ENCODE data around the gene CFAP69. TPM values are rescaled to one million over a fixed set of nuclear protein-coding genes. Genes with fewer than 3 reads are reported as not detected.

CFAP69 gene
- total and polyA plus RNA-seq, 4 donors: 1.8 to 60.0 (median 9.0) TPM

DNA sequence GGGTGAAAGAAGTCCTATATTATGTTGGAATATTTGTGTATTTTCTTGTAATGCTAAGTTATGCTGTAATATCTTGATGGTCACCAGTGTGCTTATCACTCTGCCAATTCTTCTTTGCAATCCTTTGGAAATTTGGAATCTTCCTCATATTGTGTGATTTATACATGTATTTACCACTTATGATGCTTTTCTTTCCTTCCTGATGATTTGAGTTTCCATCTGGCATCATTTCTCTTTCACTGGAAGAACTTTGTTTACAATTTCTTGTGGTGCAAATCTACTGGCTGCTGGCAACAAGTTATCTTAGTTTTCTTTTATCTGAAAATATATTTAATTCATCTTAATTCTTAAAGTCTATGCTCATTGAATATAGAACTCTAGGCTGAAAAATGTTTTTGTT is 29.2 kb downstream of the CFAP69 start:
- no peaks in the 10 kb centered on the region for H3K27me3 ChIP-seq (ENCODE audit: control insufficient read depth in 3 of 3, insufficient read depth in 3 of 3, low read length in 2 of 3)
- no peaks in the 10 kb centered on the region for H3K36me3 ChIP-seq (ENCODE audit: control insufficient read depth in 4 of 4, insufficient read depth in 4 of 4, low read length in 4 of 4)
- no peaks in the 10 kb centered on the region for H3K9me3 ChIP-seq (ENCODE audit: control insufficient read depth in 4 of 4, insufficient read depth in 3 of 4, low read length in 3 of 4)
- peak in 1 of 3 donors; percentile 23 for DNase-seq
- ATAC-seq (ENCODE audit: insufficient read depth, low FRiP score): no peak
- H3K4me3 ChIP-seq: no peak overlapping the region
- peaks cover 0 to 2% (median 0%) of the 10 kb centered on the region in 5 donors for H3K4me1 ChIP-seq (ENCODE audit: control insufficient read depth in 5 of 5, insufficient read depth in 5 of 5, low read length in 5 of 5)
- TF ChIP-seq, protein P1, sequence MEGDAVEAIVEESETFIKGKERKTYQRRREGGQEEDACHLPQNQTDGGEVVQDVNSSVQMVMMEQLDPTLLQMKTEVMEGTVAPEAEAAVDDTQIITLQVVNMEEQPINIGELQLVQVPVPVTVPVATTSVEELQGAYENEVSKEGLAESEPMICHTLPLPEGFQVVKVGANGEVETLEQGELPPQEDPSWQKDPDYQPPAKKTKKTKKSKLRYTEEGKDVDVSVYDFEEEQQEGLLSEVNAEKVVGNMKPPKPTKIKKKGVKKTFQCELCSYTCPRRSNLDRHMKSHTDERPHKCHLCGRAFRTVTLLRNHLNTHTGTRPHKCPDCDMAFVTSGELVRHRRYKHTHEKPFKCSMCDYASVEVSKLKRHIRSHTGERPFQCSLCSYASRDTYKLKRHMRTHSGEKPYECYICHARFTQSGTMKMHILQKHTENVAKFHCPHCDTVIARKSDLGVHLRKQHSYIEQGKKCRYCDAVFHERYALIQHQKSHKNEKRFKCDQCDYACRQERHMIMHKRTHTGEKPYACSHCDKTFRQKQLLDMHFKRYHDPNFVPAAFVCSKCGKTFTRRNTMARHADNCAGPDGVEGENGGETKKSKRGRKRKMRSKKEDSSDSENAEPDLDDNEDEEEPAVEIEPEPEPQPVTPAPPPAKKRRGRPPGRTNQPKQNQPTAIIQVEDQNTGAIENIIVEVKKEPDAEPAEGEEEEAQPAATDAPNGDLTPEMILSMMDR (IDR thresholded peaks at IDR 0.05; ENCODE audit: control extremely low read depth, extremely low read depth): no peak
- no peak overlapping the region for H3K27ac ChIP-seq (ENCODE audit: low read depth in 1 of 2, low read length in 1 of 2)
- H3K9ac ChIP-seq (ENCODE audit: insufficient read depth in 1 of 2, low read length in 2 of 2): no peak overlapping the region

DNA sequence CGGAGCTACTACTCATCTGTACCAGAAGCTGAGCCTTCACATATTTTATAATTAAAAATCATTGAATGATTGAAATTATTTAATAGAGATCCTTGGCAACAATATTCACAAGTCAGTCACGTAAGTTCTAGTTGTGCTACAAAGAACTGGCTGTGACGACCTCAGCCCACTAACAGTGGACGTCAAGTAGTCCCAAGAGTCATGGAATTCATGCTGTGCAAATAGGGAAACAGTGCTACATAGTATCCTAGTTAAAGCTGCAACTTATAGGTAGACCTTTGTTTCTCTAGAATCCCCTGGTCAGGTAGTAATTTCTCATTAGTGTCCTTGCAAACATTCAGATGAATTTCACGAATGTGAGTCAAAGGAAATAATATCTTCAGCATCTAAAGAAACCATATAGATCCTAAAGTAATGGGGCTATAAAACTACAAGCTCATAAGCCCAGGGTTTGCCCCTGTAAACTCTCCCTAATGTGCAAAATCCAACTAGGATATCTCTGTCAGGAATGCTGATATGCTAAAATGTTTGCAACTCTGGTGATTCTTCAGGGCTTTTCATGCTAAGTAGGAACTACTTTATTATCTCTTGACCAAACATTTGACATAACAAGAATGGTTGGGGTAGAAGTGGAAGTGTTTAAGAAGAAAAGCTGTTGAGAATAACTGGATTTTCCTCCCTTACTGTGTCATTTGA is 31.2 kb downstream of the CFAP69 start:
- Histone ChIP-seq H3K27me3 (ENCODE audit: control insufficient read depth in 3 of 3, insufficient read depth in 3 of 3, low read length in 2 of 3) (no peaks in the 10 kb centered on the region), H3K9ac (ENCODE audit: insufficient read depth in 1 of 2, low read length in 2 of 2) (no peak overlapping the region), H3K36me3 (ENCODE audit: control insufficient read depth in 4 of 4, insufficient read depth in 4 of 4, low read length in 4 of 4) (peaks cover 0 to 2% (median 0%) of the 10 kb centered on the region in 4 donors), H3K4me1 (ENCODE audit: control insufficient read depth in 5 of 5, insufficient read depth in 5 of 5, low read length in 5 of 5) (peaks cover 0 to 2% (median 0%) of the 10 kb centered on the region in 5 donors), H3K4me3 (no peak overlapping the region), H3K27ac (ENCODE audit: low read depth in 1 of 2, low read length in 1 of 2) (no peak overlapping the region), H3K9me3 (ENCODE audit: control insufficient read depth in 4 of 4, insufficient read depth in 3 of 4, low read length in 3 of 4) (no peaks in the 10 kb centered on the region)
- ATAC-seq (ENCODE audit: insufficient read depth, low FRiP score) (no peak), DNase-seq (no peak)
- TF ChIP-seq, protein P1 (IDR thresholded peaks at IDR 0.05; ENCODE audit: control extremely low read depth, extremely low read depth): no peak
- WGBS, 2 donors: 73% methylated on average over 5 of the region's 5 CpGs

DNA sequence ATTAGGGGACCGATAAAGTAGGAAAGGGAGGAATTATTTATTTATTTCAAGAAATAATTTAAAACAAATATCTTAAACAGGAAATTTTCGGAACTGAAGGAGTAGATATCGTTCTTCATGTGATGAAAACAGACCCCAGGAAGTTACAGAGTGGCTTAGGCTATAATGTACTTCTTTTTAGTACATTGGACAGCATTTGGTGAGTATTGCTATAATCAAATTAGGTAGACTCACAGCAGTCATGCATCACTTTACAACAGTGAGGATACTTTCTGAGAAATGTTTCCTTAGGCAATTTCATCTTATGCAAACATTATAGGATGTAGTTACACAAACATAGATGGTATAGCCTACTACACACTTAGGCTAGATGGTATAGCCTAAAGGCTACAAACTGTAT is 43.2 kb downstream of the CFAP69 start:
- TF ChIP-seq, protein P1 (IDR thresholded peaks at IDR 0.05; ENCODE audit: control extremely low read depth, extremely low read depth): no peak
- Histone ChIP-seq H3K9me3 (ENCODE audit: control insufficient read depth in 4 of 4, insufficient read depth in 3 of 4, low read length in 3 of 4) (no peaks in the 10 kb centered on the region), H3K9ac (ENCODE audit: insufficient read depth in 1 of 2, low read length in 2 of 2) (no peak overlapping the region), H3K36me3 (ENCODE audit: control insufficient read depth in 4 of 4, insufficient read depth in 4 of 4, low read length in 4 of 4) (peaks cover 0 to 7% (median 0%) of the 10 kb centered on the region in 4 donors), H3K4me1 (ENCODE audit: control insufficient read depth in 5 of 5, insufficient read depth in 5 of 5, low read length in 5 of 5) (no peaks in the 10 kb centered on the region), H3K27ac (ENCODE audit: low read depth in 1 of 2, low read length in 1 of 2) (no peak overlapping the region), H3K27me3 (ENCODE audit: control insufficient read depth in 3 of 3, insufficient read depth in 3 of 3, low read length in 2 of 3) (no peaks in the 10 kb centered on the region), H3K4me3 (no peak overlapping the region)
- ATAC-seq (ENCODE audit: insufficient read depth, low FRiP score): no peak
- no peak for DNase-seq
- WGBS, 2 donors: 79 to 81% methylated on average over 3 of the region's 3 CpGs

Measured in lung (tissue), 12 donors.